NCI-H2081 (cell line): Measurements from ENCODE around the gene BLTP3A.
"Not testable (repeated sequence)": the region's sequence is repeated elsewhere in the genome, so short reads cannot be mapped to it uniquely, and the experiment has no call there.

ENCODE experiments used
- DNase-seq, 2 experiments: peaks; one replicate each; lab custom pipeline; 2025; lab: John Stamatoyannopoulos, UW

BLTP3A gene

GRCh38 chr6:34791701-34792604 lies at the start of gene BLTP3A:
Gene BLTP3A (plus strand): TSS chr6:34792083. CDS start chr6:34792251, 168 bp downstream.
- peak; percentile 65 to 83 for DNase-seq

- no peak for DNase-seq
Measured at GRCh38 chr6:34742094-34742493, 49.8 kb upstream of the BLTP3A start.

- DNase-seq: no peak
Measured at GRCh38 chr6:34743625-34744293, 48.1 kb upstream of the BLTP3A start.

- DNase-seq: not testable (repeated sequence)
Measured at GRCh38 chr6:34744294-34744647, 47.6 kb upstream of the BLTP3A start.

GRCh38 chr6:34745277-34746103 lies 46.4 kb upstream of the BLTP3A start:
- DNase-seq: no peak

GRCh38 chr6:34746104-34746846 lies 45.6 kb upstream of the BLTP3A start:
- no peak for DNase-seq

- DNase-seq: no peak
Measured at GRCh38 chr6:34748757-34749156, 43.1 kb upstream of the BLTP3A start.

GRCh38 chr6:34756513-34756856 lies 35.4 kb upstream of the BLTP3A start:
- peak; percentile 37 to 46 for DNase-seq

GRCh38 chr6:34757687-34758274 lies 34.1 kb upstream of the BLTP3A start:
- no peak for DNase-seq

GRCh38 chr6:34760108-34760507 lies 31.8 kb upstream of the BLTP3A start:
- DNase-seq: no peak

- not testable (repeated sequence) for DNase-seq
Measured at GRCh38 chr6:34761681-34762080, 30.2 kb upstream of the BLTP3A start.

- no peak for DNase-seq
Measured at GRCh38 chr6:34768148-34768547, 23.7 kb upstream of the BLTP3A start.

- no peak for DNase-seq
Measured at GRCh38 chr6:34771727-34772126, 20.2 kb upstream of the BLTP3A start.

GRCh38 chr6:34772940-34773339 lies 18.9 kb upstream of the BLTP3A start:
- DNase-seq: no peak

GRCh38 chr6:34773916-34774315 lies 18.0 kb upstream of the BLTP3A start:
- no peak for DNase-seq

GRCh38 chr6:34774967-34775366 lies 16.9 kb upstream of the BLTP3A start:
- no peak for DNase-seq

GRCh38 chr6:34785375-34785774 lies 6.5 kb upstream of the BLTP3A start:
- not testable (repeated sequence) for DNase-seq

GRCh38 chr6:34787152-34787551 lies 4.7 kb upstream of the BLTP3A start:
- not testable (repeated sequence) for DNase-seq

- no peak for DNase-seq
Measured at GRCh38 chr6:34788111-34788510, 3.8 kb upstream of the BLTP3A start.

- peak; percentile 42 to 63 for DNase-seq
Measured at GRCh38 chr6:34791164-34791700, 651 bp upstream of the BLTP3A start.
